CD4-positive, alpha-beta T cell (primary cell): ENCODE data around the gene SHTN1. TPM values are rescaled to one million over a fixed set of nuclear protein-coding genes. Genes with fewer than 3 reads are reported as not detected.

Source experiments
- ATAC-seq: fragments of 200-7000 bp; cut with Tn5 transposase; one replicate; pipeline ENCODE4 v1.10.0; 2022; ENCODE audit warnings: mild to moderate bottlenecking; ENCODE audit not compliant: poor library complexity
- CTCF ChIA-PET: fragments of 350-600 bp; sonication (Branson Sonifier 250); formaldehyde crosslinking; loops from one replicate; lab custom pipeline; 2021; ENCODE audit warnings: antibody characterized with exemption, inconsistent platforms; lab: Charles Lee
- POLR2A ChIA-PET: fragments of 350-600 bp; sonication (Branson Sonifier 250); formaldehyde crosslinking; loops from one replicate; lab custom pipeline; 2021; ENCODE audit warnings: antibody characterized with exemption, inconsistent platforms; lab: Charles Lee
- DNase-seq, 14 experiments: peaks; one replicate each; pipeline ENCODE4 v3.0.0-alpha.2; 2013 to 2020; ENCODE audit warnings: mixed read lengths in 2 of 14
- H3K27ac ChIP-seq, 2 donors: one replicate each; pipeline versions ENCODE4 v1.5.1 to v1.7.0; 2013; ENCODE audit warnings: low read length in 2 of 2, low read depth in 1 of 2, mild to moderate bottlenecking in 1 of 2
- H3K27me3 ChIP-seq, 2 experiments: 1 replicate in 1 of 2; 2 replicates in 1 of 2; pipeline versions ENCODE4 v1.6.1 to v1.7.0; 2013; ENCODE audit warnings: low read length in 2 of 2, control low read depth in 1 of 2, mild to moderate bottlenecking in 1 of 2, moderate library complexity in 1 of 2; ENCODE audit not compliant: insufficient read depth in 2 of 2, control insufficient read depth in 1 of 2
- H3K36me3 ChIP-seq: one replicate; pipeline ENCODE4 v1.6.1; 2013; ENCODE audit warnings: low read length, control low read depth; ENCODE audit not compliant: insufficient read depth
- H3K4me1 ChIP-seq: one replicate; pipeline ENCODE4 v1.6.1; 2013; ENCODE audit warnings: low read length, control low read depth; ENCODE audit not compliant: insufficient read depth
- H3K4me3 ChIP-seq: one replicate; pipeline ENCODE4 v1.5.1; 2013; ENCODE audit warnings: mild to moderate bottlenecking, low read length, moderate library complexity
- H3K9me3 ChIP-seq, 2 experiments: 1 replicate in 1 of 2; 2 replicates in 1 of 2; pipeline versions ENCODE4 v1.6.1 to v1.7.0; 2013; ENCODE audit warnings: low read length in 2 of 2, mild to moderate bottlenecking in 2 of 2, control low read depth in 1 of 2, moderate library complexity in 1 of 2; ENCODE audit not compliant: control insufficient read depth in 1 of 2, insufficient read depth in 1 of 2
- H3K27ac Mint-ChIP-seq: one replicate; pipeline ENCODE4 v1.8.0; 2020; ENCODE audit warnings: mixed read lengths
- H3K27me3 Mint-ChIP-seq: one replicate; pipeline ENCODE4 v1.8.0; 2021; ENCODE audit warnings: mixed read lengths
- H3K36me3 Mint-ChIP-seq: one replicate; pipeline ENCODE4 v1.8.0; 2021; ENCODE audit warnings: low read depth, mixed read lengths
- H3K4me1 Mint-ChIP-seq: one replicate; pipeline ENCODE4 v1.8.0; 2021; ENCODE audit warnings: low read depth, mixed read lengths
- H3K4me3 Mint-ChIP-seq: one replicate; pipeline ENCODE4 v1.8.0; 2020; ENCODE audit warnings: mild to moderate bottlenecking, mixed read lengths
- H3K9me3 Mint-ChIP-seq: one replicate; pipeline ENCODE4 v1.8.0; 2020; ENCODE audit warnings: mixed read lengths
- intact Hi-C, 2 experiments: fragments of 100-400 bp; cut with DNase I in 1 of 2; cut with micrococcal nuclease in 1 of 2; formaldehyde crosslinking; loops; one replicate each; pipeline versions ENCODE4 v1.15.1 to v1.9.0; 2023 to 2025; cut with DNase I, micrococcal nuclease
- total RNA-seq, 174 experiments: library from RNA in 2 of 174; stranded (reverse) in 2 of 174; gene quantifications; one replicate each; pipeline ENCODE4 v1.2.3 and lab custom pipeline; 2021 to 2026
- TF ChIP-seq, protein P1 (sequence below): fragments of 200-600 bp; IDR thresholded peaks from one replicate; pipeline ENCODE4 v1.8.0; 2022; ENCODE audit warnings: antibody characterized with exemption, mild to moderate bottlenecking

SHTN1 gene
- total RNA-seq, 2 experiments from 2014 or later = 0.75 to 0.85 TPM

DNA sequence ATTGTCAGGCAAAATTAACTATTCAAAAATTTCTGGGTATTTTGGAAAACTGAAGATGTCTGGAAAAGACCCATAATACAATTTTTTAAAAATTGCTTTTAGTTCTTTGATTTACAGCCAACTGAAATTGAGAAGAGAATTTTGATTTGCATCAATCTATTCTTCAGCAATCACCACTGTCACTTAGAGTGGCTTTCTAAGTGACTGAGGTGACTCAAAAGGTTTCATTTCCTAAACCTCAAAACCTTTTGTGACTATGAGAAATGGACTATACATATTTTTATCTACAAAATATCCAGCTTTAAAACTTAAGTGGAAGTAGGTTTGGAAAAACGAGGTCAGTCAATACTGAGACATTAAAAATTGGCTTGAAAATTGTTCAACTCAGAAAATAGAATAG is 95.7 kb downstream of the SHTN1 start:
- H3K27me3 ChIP-seq = no peaks in the 10 kb centered on the region
- H3K9me3 Mint-ChIP-seq = no peaks in the 10 kb centered on the region
- no peaks in the 10 kb centered on the region for H3K27me3 Mint-ChIP-seq
- H3K36me3 ChIP-seq = no peaks in the 10 kb centered on the region
- no peak overlapping the region for H3K4me3 Mint-ChIP-seq
- ATAC-seq (no peak), DNase-seq (no peak)
- H3K4me3 ChIP-seq = no peak overlapping the region
- no peak overlapping the region for H3K27ac ChIP-seq
- TF ChIP-seq, protein P1, sequence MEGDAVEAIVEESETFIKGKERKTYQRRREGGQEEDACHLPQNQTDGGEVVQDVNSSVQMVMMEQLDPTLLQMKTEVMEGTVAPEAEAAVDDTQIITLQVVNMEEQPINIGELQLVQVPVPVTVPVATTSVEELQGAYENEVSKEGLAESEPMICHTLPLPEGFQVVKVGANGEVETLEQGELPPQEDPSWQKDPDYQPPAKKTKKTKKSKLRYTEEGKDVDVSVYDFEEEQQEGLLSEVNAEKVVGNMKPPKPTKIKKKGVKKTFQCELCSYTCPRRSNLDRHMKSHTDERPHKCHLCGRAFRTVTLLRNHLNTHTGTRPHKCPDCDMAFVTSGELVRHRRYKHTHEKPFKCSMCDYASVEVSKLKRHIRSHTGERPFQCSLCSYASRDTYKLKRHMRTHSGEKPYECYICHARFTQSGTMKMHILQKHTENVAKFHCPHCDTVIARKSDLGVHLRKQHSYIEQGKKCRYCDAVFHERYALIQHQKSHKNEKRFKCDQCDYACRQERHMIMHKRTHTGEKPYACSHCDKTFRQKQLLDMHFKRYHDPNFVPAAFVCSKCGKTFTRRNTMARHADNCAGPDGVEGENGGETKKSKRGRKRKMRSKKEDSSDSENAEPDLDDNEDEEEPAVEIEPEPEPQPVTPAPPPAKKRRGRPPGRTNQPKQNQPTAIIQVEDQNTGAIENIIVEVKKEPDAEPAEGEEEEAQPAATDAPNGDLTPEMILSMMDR = no peak
- no peak overlapping the region for H3K27ac Mint-ChIP-seq
- ChIA-PET CTCF (no interaction called here), POLR2A (no interaction called here)
- H3K4me1 Mint-ChIP-seq = no peaks in the 10 kb centered on the region
- no peaks in the 10 kb centered on the region for H3K4me1 ChIP-seq
- no peaks in the 10 kb centered on the region for H3K36me3 Mint-ChIP-seq
- H3K9me3 ChIP-seq = no peaks in the 10 kb centered on the region
- intact Hi-C loops = no loop called here

DNA sequence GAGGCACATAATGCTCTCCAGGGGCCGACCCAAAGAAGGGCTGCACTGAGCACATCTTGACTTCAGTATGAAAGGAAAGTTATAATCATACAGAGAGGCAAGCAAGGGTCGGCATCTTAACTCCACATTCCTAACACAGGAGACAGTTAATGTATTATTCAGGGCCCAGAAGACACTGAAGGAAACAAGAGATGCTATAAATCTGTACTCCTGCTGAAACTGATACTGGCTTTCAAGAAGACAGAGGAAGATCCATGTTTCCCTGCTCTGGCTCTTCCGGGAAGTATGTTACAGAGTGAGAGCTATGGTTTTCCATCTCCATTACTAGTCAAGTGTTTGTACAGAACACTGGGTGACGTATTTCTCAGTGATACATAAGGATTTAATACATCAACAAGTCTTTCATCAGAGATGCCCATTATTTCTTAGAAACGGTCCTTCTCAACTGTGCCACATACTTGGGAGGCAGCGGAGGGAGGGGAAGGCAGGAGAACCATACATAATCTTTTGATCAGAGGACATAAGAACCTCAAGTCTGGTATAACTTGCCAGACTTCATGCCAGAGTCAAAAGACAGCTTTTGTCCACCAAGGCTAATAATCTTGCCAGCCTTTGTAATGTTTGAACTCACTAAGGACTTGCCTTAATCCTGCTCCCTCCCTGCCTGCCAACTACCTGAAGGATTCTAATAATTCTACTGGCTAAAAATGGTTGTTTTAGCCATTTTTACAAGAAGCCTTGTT is 97.6 kb downstream of the SHTN1 start:
- no peak for ATAC-seq
- intact Hi-C loops = no loop called here
- no peaks in the 10 kb centered on the region for H3K36me3 ChIP-seq

DNA sequence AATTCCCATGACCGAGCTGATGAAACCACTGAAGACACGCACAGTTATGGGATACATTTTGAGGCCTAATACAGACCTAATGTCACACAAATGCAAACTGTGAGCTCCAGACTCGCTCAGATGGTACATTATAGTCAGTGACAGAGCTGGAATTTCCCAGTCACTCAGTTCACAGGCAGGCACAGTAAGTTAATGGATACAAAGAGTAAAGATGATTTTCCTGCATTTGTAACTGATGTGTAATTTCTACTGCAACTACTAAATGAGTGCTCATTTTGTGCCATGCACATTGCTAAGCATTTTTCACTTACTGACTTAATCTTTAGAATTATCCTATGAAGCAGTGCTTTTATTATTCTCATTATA is 99.2 kb downstream of the SHTN1 start:
- no peak overlapping the region for H3K4me3 ChIP-seq
- Mint-ChIP-seq H3K27ac (no peak overlapping the region), H3K36me3 (no peaks in the 10 kb centered on the region), H3K4me1 (no peaks in the 10 kb centered on the region), H3K9me3 (no peaks in the 10 kb centered on the region), H3K4me3 (no peak overlapping the region), H3K27me3 (no peaks in the 10 kb centered on the region)
- POLR2A ChIA-PET = no interaction called here
- no peaks in the 10 kb centered on the region for H3K27me3 ChIP-seq
- TF ChIP-seq, protein P1 = no peak
- ATAC-seq = no peak
- intact Hi-C loops = no loop called here
- no peaks in the 10 kb centered on the region for H3K36me3 ChIP-seq
- CTCF ChIA-PET = no interaction called here
- no peaks in the 10 kb centered on the region for H3K4me1 ChIP-seq
- DNase-seq = no peak
- H3K9me3 ChIP-seq = peaks cover 0 to 3% of the 10 kb centered on the region in 2 experiments
- no peak overlapping the region for H3K27ac ChIP-seq

More for the DNA sequence above, 97.6 kb downstream of the SHTN1 start:
- Histone ChIP-seq H3K9me3 (peaks cover 0 to 3% of the 10 kb centered on the region in 2 experiments), H3K27ac (no peak overlapping the region), H3K4me1 (no peaks in the 10 kb centered on the region), H3K4me3 (no peak overlapping the region), H3K27me3 (no peaks in the 10 kb centered on the region)
- Mint-ChIP-seq H3K36me3 (no peaks in the 10 kb centered on the region), H3K4me3 (no peak overlapping the region), H3K4me1 (no peaks in the 10 kb centered on the region), H3K9me3 (no peaks in the 10 kb centered on the region), H3K27me3 (no peaks in the 10 kb centered on the region), H3K27ac (no peak overlapping the region)
- POLR2A ChIA-PET = no interaction called here
- TF ChIP-seq, protein P1 = no peak
- CTCF ChIA-PET = no interaction called here
- no peak for DNase-seq
